Hepatocyte (in vitro differentiated cells): ENCODE results near the gene SIRPG.

Experiments
- EZH2 ChIP-seq: fragments of 200-600 bp; sonication (generic); IDR thresholded peaks from 2 replicates; pipeline ENCODE4 v1.6.1; 2016; ENCODE audit warnings: antibody characterized with exemption, mild to moderate bottlenecking, borderline replicate concordance
- EZH2phosphoT487 ChIP-seq: fragments of 200-600 bp; sonication (generic); IDR thresholded peaks from one replicate; pipeline ENCODE4 v1.6.1; 2018; ENCODE audit warnings: antibody characterized with exemption, mild to moderate bottlenecking, low read depth, moderate library complexity; ENCODE audit not compliant: unreplicated experiment, severe bottlenecking
- TF ChIP-seq, protein P1 (sequence below): fragments of 200-600 bp; sonication (generic); IDR thresholded peaks from 2 replicates; pipeline ENCODE4 v1.5.1; 2016; ENCODE audit warnings: antibody characterized with exemption, mild to moderate bottlenecking; ENCODE audit not compliant: poor library complexity

DNA sequence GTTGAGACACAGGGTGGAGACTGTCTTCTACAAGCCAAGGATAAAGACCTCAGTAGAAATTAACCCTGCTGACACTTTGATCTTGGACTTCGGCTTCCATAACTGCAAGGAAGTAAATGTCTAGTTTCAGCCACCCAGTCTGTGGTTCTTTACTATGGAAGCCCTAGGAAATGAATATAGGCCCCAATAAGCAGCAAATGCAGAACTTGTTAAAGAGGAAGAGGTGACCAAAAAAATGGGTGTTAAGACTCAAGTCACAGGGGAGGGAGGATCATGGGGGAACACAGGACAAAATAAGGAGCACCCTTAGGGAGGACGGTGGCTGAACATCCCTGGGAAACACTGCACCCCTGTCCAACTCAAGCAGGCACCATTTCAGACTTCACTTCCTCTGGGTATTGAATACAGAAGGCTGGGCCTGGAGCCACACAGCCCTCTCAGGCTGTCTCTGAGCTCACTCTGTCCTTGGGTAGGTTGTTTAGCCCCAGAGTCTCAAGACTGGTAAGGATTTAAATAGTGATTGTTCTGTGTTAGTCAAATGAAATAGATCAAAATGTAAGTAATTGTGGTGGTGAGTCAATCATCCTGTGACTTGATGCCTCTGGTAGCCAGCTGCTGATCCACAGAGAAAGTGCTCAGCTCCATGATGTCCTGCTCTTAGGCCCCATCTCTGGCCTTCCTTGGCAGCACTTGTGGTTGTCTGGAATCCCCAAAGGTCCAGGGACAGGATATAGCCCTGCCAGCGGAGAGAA lies 69.6 kb downstream of the SIRPG start:
- TF ChIP-seq EZH2 (no peak), EZH2phosphoT487 (no peak)
- TF ChIP-seq, protein P1, sequence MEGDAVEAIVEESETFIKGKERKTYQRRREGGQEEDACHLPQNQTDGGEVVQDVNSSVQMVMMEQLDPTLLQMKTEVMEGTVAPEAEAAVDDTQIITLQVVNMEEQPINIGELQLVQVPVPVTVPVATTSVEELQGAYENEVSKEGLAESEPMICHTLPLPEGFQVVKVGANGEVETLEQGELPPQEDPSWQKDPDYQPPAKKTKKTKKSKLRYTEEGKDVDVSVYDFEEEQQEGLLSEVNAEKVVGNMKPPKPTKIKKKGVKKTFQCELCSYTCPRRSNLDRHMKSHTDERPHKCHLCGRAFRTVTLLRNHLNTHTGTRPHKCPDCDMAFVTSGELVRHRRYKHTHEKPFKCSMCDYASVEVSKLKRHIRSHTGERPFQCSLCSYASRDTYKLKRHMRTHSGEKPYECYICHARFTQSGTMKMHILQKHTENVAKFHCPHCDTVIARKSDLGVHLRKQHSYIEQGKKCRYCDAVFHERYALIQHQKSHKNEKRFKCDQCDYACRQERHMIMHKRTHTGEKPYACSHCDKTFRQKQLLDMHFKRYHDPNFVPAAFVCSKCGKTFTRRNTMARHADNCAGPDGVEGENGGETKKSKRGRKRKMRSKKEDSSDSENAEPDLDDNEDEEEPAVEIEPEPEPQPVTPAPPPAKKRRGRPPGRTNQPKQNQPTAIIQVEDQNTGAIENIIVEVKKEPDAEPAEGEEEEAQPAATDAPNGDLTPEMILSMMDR, result no peak
